GM12872 (cell line): Measurements from ENCODE around the gene ERC1.

Source experiments
- TF ChIP-seq, protein P1 (sequence below): IDR thresholded peaks from 3 replicates; pipeline ENCODE4 v1.5.1; 2011; ENCODE audit warnings: low read depth, mild to moderate bottlenecking, low read length, moderate library complexity; ENCODE audit not compliant: insufficient read depth

The ERC1 gene

DNA sequence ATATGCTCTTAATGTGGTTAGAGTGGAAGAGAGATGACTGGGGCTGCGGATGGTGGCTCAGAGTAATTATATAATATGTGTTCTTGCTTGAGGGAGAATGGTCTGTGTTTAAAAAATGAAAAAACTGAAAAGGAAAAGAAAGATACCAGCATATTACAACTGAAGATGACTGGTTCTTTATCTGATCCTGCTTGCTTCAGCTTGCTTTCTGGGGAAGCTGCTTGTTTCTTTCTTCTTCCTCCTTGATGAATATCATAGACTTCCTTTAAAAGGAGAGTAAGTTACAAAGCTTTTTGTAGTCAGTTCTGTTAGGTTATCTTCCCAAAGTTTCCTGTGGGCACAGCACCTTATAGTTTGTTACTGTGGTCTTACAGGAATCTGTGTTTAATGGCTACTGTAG lies 210.9 kb downstream of the ERC1 start:
- TF ChIP-seq, protein P1, sequence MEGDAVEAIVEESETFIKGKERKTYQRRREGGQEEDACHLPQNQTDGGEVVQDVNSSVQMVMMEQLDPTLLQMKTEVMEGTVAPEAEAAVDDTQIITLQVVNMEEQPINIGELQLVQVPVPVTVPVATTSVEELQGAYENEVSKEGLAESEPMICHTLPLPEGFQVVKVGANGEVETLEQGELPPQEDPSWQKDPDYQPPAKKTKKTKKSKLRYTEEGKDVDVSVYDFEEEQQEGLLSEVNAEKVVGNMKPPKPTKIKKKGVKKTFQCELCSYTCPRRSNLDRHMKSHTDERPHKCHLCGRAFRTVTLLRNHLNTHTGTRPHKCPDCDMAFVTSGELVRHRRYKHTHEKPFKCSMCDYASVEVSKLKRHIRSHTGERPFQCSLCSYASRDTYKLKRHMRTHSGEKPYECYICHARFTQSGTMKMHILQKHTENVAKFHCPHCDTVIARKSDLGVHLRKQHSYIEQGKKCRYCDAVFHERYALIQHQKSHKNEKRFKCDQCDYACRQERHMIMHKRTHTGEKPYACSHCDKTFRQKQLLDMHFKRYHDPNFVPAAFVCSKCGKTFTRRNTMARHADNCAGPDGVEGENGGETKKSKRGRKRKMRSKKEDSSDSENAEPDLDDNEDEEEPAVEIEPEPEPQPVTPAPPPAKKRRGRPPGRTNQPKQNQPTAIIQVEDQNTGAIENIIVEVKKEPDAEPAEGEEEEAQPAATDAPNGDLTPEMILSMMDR, result no peak

DNA sequence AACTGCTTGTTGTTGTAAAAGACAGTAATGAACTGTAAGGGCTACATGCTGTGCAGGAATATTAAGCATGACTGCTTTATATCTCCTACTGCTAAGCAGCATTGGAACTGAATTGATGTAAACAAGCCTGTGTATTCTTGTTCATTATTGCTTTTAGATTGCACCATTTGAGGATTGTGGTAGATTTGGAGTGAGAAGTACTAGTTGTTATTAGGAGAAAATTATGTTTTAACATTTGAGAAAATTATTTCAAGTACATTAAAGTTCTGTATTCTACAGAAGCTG lies 212.7 kb downstream of the ERC1 start:
- TF ChIP-seq, protein P1, result no peak

DNA sequence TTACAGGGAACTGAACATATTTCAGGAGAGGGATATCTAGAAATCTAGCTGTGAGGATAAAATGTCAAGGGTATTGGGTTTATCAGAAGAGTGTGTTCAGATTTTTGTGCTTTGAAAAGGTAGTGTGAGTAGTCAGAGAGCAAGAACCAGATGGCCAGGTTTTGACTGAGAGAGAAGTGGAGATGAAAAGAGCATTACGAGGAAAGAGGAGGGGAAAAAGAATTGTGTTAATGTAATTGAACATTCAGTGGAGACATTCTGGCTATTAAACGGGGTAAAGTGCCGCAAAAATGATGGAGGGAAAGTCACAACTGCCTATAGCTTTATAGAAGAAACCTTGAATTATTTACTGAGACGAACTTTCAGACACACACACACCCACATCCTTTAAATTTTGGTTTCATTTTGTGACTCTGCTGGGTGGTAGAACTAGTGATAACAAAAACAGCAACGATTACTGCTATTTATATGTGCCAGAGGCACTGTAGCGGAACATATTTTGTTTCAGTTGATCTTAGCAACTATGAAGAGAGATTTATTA lies 213.6 kb downstream of the ERC1 start:
- TF ChIP-seq, protein P1, result no peak

DNA sequence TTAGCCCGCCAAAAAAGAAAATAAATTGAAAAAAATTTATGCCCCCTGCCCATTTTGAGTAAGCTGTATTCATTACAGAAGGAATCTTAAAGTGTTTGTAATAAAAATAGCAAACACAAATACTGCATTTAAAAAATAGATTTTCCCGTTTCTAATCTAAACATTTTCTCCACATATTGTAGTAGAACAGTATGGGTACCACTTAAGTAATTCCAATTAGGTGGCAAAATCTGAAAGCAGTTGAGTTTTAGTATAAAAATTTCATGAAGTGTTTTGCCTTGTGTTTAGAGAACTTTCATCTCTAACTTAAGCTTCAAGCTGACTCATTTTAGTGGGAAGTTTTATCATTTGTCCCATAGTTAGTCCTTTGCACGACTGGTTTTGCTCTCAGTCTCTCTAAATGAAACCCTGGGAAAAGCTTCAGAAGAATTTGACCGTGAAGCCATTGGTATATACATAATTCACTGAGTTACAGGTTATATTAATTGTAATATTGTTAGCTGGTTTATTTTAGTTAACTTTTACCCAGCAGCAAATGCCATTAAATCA lies 214.6 kb downstream of the ERC1 start:
- TF ChIP-seq, protein P1, result no peak

DNA sequence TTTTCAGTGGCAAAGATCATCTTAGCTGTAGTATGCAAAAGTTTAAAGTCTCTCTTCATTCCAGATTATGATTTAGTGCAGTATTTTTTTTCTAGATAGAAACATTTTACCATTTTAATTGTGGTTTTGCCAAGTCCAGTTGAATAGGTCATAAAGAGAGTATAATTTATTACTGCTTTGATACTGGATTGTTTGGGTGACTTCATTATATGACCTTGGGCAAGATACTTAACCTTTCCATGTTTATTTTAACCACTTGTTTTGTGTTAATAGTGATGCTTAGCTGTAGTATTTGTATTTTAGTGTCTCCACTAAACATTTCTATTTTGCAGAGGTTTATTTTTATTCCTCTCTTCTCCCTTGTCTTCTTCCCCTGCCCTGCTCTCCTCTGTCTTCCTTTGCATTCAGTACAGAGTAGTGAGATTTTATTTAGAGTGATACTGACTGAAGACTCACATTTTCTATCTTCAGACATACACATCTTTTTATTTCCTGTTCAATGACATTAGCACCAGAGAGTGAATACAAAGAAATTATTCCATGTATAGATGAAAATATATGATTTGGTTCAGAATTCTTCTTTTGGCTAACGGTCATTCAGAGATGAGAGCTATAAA lies 215.2 kb downstream of the ERC1 start:
- TF ChIP-seq, protein P1, result no peak

DNA sequence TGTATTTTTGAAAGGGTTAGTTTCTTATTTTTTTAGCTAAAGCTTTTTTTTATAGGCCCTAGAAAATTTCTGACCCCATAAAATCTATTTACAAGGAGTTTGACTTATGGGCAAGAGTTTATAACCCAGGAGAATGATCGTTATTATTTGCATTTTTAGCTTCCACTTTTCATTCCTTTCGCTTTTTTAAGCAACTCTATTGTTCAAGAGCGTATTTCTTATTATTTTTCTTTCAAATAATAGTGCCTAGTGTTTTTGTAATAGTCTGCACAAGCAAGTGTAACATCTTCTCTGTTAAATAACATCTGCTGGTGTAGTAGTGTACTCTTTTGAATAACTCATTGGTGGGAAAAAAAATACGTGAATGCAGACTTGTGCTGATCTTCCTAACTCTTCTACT lies 216.3 kb downstream of the ERC1 start:
- TF ChIP-seq, protein P1, result no peak

DNA sequence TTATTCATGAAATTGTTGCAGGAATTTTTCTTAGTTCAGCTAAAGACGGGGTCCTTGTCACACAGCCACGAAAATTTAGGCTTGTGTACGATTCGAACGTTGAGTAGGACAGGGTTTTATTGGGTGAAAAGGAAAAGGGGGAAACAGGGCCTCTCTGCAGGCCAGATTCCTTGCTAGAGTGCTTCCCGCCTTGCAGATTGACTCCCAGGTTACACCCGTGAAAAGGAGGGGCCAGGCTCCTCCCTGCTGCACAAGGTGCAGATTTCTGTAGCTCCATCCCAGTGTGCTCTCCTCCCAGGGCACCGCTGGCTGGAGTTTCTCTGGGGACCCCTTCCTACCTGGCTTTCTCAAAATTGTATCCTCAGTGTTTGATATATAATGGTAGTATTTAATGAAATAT lies 221.5 kb downstream of the ERC1 start:
- TF ChIP-seq, protein P1, result no peak
